Measurements from ENCODE around the gene C1QTNF1.

The C1QTNF1 gene

GRCh38 chr17:79081571-79082276 is 57.8 kb downstream of the C1QTNF1 start:
- Histone ChIP-seq H3K36me3 (ENCODE audit: control insufficient read depth, insufficient read depth, low read length) (no peaks in the 10 kb centered on the region), H3K4me1 (no peaks in the 10 kb centered on the region)
- TF ChIP-seq CTCF (IDR thresholded peaks at IDR 0.05), result no peak

DNA sequence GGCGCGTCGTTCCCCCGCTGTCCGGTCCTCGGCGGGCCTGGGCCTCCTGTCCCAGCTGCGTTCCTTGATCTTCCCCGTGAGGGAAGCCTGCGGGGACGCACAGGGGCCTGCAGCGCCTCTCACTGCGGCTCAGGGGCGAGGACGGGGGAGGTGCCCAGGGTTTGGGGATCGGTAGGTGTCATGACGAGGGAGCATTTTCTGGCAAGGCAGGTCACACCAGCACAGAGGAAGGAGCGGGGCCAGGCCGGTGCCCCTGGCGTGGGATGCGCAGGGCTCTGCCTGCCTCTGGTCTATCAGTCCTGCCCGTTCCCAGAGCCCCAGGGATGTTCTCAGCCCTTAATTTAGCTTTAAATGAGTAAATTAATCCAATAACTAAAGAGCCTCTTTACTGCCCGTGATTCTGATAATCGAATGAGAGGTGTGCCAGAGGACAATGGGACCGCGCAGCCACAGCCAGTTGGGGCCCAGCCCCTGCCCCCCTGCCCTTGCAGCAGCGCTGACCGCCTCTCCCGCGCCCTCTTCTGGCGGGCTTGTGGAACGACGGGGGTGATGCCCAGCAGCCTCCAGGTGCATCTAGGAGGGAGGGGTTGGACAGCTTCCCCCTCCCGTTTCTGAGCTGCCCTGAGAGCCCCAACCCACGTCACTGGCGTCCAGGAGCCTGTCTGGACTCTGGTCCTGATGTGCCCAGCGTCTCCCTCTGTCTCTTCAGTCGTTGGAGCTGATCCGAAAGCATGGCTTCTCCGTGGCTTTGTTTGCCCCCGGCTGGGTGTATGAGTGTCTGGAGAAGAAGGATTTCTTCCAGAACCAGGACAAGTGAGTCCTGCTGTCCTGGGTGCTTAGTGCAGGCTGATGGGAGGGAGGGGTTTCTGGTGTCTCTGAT is 58.6 kb downstream of the C1QTNF1 start:
- Histone ChIP-seq H3K4me2 (ENCODE audit: low read length) (no peak overlapping the region), H3K9me3 (ENCODE audit: control insufficient read depth, low read length) (no peaks in the 10 kb centered on the region), H3K9ac (no peak overlapping the region), H3K4me3 (ENCODE audit: low read depth, low read length) (no peak overlapping the region), H3K27ac (no peak overlapping the region), H3K79me2 (peaks cover 2% of the 10 kb centered on the region), H2AFZ (no peak overlapping the region), H3K36me3 (ENCODE audit: control insufficient read depth, insufficient read depth, low read length) (no peaks in the 10 kb centered on the region), H3K4me1 (no peaks in the 10 kb centered on the region), H3K27me3 (ENCODE audit: control insufficient read depth, insufficient read depth, low read length) (no peaks in the 10 kb centered on the region)
- TF ChIP-seq CTCF (IDR thresholded peaks at IDR 0.05), result peak; percentile 62

More at GRCh38 chr17:79081571-79082276, 57.8 kb downstream of the C1QTNF1 start:
- H3K27me3 ChIP-seq (ENCODE audit: control insufficient read depth, insufficient read depth, low read length), result no peaks in the 10 kb centered on the region
- no peak overlapping the region for H3K4me2 ChIP-seq (ENCODE audit: low read length)
- H3K9ac ChIP-seq, result no peak overlapping the region
- H3K4me3 ChIP-seq (ENCODE audit: low read depth, low read length), result no peak overlapping the region
- peaks cover 2% of the 10 kb centered on the region for H3K79me2 ChIP-seq
- H3K9me3 ChIP-seq (ENCODE audit: control insufficient read depth, low read length), result no peaks in the 10 kb centered on the region
- H2AFZ ChIP-seq, result no peak overlapping the region
- H3K27ac ChIP-seq, result no peak overlapping the region

DNA sequence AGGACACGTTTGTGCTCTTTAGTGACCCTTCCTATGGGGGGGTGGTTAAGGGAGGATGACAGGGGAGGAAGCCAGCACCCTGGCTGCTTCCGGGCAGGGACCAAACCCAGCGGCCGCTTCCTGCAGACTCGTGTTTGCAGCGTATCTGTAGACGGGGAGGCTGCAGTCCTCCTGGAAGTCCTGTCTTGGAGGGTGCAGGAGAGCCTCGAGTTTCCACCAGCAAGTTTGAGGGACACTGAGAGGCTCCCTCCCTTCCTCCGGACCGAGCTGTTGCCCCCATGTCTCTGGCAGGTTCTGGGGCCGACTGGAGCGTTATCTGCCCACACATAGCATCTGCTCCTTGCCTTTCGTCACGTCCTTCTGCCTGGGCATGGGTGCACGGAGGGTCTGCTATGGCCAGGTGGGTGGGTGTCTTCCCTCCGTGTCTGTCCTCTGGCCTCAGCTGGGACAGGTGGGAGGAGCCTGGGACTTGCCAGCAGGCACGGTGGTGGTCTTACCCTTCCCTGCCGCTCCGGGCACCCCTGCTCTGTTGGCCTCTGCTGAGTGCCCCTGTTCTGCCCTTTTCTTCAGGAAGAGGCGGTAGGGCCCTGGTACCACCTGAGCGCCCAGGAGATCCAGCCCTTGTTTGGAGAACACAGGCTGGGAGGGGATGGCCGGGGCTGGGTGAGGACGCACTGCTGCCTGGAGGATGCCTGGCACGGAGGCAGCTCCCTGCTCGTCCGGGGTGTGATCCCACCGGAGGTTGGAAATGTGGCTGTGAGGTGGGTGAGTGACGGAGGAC is 59.4 kb downstream of the C1QTNF1 start:
- Histone ChIP-seq H3K27me3 (ENCODE audit: control insufficient read depth, insufficient read depth, low read length) (no peaks in the 10 kb centered on the region), H3K79me2 (peaks cover 2% of the 10 kb centered on the region), H3K9me3 (ENCODE audit: control insufficient read depth, low read length) (no peaks in the 10 kb centered on the region), H3K4me2 (ENCODE audit: low read length) (no peak overlapping the region), H3K36me3 (ENCODE audit: control insufficient read depth, insufficient read depth, low read length) (no peaks in the 10 kb centered on the region), H2AFZ (no peak overlapping the region), H3K27ac (no peak overlapping the region), H3K9ac (no peak overlapping the region), H3K4me3 (ENCODE audit: low read depth, low read length) (no peak overlapping the region), H3K4me1 (no peaks in the 10 kb centered on the region)
- TF ChIP-seq CTCF (IDR thresholded peaks at IDR 0.05), result no peak

- H3K4me1 ChIP-seq, result no peaks in the 10 kb centered on the region
- H3K4me3 ChIP-seq (ENCODE audit: low read depth, low read length), result no peak overlapping the region
- no peak overlapping the region for H3K4me2 ChIP-seq (ENCODE audit: low read length)
- H2AFZ ChIP-seq, result no peak overlapping the region
- TF ChIP-seq CTCF (IDR thresholded peaks at IDR 0.05), result no peak
- no peaks in the 10 kb centered on the region for H3K27me3 ChIP-seq (ENCODE audit: control insufficient read depth, insufficient read depth, low read length)
- H3K36me3 ChIP-seq (ENCODE audit: control insufficient read depth, insufficient read depth, low read length), result no peaks in the 10 kb centered on the region
- no peak overlapping the region for H3K27ac ChIP-seq
- no peak overlapping the region for H3K9ac ChIP-seq
- H3K79me2 ChIP-seq, result peaks cover 2% of the 10 kb centered on the region
- H3K9me3 ChIP-seq (ENCODE audit: control insufficient read depth, low read length), result no peaks in the 10 kb centered on the region
Measured at GRCh38 chr17:79084291-79085153, 60.6 kb downstream of the C1QTNF1 start.

All from parathyroid adenoma (tissue), 2 donors.